ENCODE results near the gene SERPINA1.

GRCh38 chr14:94343238-94344005 lies 45.0 kb downstream of the SERPINA1 start:
- TF ChIP-seq ELF4 (CRISPR knock-in tag; IDR thresholded peaks at IDR 0.05; ENCODE audit: borderline replicate concordance) (no peak), MED1 (CRISPR knock-in tag; IDR thresholded peaks at IDR 0.05) (no peak)
